GM23338 (cell line): ENCODE results near the gene NPTXR.

Experiments used
- CREB1 ChIP-seq: fragments of 250-450 bp; sonication (Bioruptor Pico); IDR thresholded peaks from 2 replicates; pipeline ENCODE4 v1.5.0; 2020; ENCODE audit warnings: low read depth, mild to moderate bottlenecking, moderate library complexity
- CTCF ChIP-seq, 2 experiments: fragments of 200-600 bp in 1 of 2; sonication (generic) in 1 of 2; conservative IDR thresholded peaks; 2 replicates each; pipeline versions ENCODE4 v1.5.1 to v1.6.1; 2016 to 2017; ENCODE audit warnings: antibody characterized with exemption in 2 of 2, low read depth in 2 of 2, mild to moderate bottlenecking in 2 of 2, moderate library complexity in 1 of 2
- EZH2 ChIP-seq: fragments of 200-600 bp; sonication (generic); IDR thresholded peaks from one replicate; pipeline ENCODE4 v1.8.0; 2017; ENCODE audit warnings: antibody characterized with exemption, mild to moderate bottlenecking, low read depth; ENCODE audit not compliant: unreplicated experiment
- EZH2phosphoT487 ChIP-seq: fragments of 200-600 bp; sonication (generic); IDR thresholded peaks from one replicate; pipeline ENCODE4 v1.8.1; 2018; ENCODE audit warnings: antibody characterized with exemption; ENCODE audit not compliant: unreplicated experiment
- NANOG ChIP-seq: IDR thresholded peaks from 2 replicates; pipeline ENCODE4 v1.6.1; 2016; ENCODE audit warnings: antibody characterized with exemption, borderline replicate concordance
- POLR2AphosphoS5 ChIP-seq: IDR thresholded peaks from 2 replicates; pipeline ENCODE4 v1.6.1; 2016; ENCODE audit warnings: antibody characterized with exemption, low read depth
- TF ChIP-seq, protein P1 (sequence below): IDR thresholded peaks from 2 replicates; pipeline ENCODE4 v1.6.1; 2016; ENCODE audit warnings: antibody characterized with exemption
- TF ChIP-seq, protein P2 (sequence below): IDR thresholded peaks from one replicate; pipeline ENCODE4 v1.6.1; 2018; ENCODE audit warnings: antibody characterized with exemption; ENCODE audit not compliant: unreplicated experiment

DNA sequence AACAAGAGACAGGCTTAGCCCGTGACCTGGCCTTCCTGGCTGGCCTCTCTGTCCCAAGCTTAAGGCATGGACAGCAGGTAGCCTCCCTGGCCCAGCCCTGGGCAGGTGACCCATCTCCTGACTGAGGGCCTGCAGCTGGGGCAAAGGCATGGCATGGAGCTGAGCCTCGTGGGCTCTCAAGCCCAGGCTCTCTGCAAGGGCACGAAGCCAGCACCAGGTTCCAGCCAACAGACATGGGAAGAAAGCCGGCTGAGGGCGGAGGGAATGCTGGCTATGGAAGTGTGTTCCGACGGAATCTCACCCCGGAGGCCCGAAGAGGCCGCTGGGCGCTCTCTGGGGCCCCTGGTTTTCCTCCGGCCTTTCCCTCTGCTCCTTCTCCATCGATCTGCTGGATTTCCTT is 62.8 kb downstream of the NPTXR start:
- TF ChIP-seq CTCF (conservative IDR thresholded peaks at IDR 0.05; ENCODE audit: low read depth in 2 of 2) = no peak
- TF ChIP-seq CREB1 (CRISPR knock-in tag) = no peak
- no peak for TF ChIP-seq EZH2phosphoT487
- TF ChIP-seq POLR2AphosphoS5 = no peak
- TF ChIP-seq EZH2 = no peak
- TF ChIP-seq, protein P1, sequence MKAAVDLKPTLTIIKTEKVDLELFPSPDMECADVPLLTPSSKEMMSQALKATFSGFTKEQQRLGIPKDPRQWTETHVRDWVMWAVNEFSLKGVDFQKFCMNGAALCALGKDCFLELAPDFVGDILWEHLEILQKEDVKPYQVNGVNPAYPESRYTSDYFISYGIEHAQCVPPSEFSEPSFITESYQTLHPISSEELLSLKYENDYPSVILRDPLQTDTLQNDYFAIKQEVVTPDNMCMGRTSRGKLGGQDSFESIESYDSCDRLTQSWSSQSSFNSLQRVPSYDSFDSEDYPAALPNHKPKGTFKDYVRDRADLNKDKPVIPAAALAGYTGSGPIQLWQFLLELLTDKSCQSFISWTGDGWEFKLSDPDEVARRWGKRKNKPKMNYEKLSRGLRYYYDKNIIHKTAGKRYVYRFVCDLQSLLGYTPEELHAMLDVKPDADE = no peak
- TF ChIP-seq, protein P2, sequence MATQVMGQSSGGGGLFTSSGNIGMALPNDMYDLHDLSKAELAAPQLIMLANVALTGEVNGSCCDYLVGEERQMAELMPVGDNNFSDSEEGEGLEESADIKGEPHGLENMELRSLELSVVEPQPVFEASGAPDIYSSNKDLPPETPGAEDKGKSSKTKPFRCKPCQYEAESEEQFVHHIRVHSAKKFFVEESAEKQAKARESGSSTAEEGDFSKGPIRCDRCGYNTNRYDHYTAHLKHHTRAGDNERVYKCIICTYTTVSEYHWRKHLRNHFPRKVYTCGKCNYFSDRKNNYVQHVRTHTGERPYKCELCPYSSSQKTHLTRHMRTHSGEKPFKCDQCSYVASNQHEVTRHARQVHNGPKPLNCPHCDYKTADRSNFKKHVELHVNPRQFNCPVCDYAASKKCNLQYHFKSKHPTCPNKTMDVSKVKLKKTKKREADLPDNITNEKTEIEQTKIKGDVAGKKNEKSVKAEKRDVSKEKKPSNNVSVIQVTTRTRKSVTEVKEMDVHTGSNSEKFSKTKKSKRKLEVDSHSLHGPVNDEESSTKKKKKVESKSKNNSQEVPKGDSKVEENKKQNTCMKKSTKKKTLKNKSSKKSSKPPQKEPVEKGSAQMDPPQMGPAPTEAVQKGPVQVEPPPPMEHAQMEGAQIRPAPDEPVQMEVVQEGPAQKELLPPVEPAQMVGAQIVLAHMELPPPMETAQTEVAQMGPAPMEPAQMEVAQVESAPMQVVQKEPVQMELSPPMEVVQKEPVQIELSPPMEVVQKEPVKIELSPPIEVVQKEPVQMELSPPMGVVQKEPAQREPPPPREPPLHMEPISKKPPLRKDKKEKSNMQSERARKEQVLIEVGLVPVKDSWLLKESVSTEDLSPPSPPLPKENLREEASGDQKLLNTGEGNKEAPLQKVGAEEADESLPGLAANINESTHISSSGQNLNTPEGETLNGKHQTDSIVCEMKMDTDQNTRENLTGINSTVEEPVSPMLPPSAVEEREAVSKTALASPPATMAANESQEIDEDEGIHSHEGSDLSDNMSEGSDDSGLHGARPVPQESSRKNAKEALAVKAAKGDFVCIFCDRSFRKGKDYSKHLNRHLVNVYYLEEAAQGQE = no peak
- TF ChIP-seq NANOG = no peak
